Measurements from ENCODE around the gene FAM13A.
A peak's percentile ranks its signal among the peaks of the same experiment; 100 is the strongest.
"Not testable (repeated sequence)": the region's sequence is repeated elsewhere in the genome, so short reads cannot be mapped to it uniquely, and the experiment has no call there.

FAM13A gene

GRCh38 chr4:89056953-89057398 is at the start of gene FAM13A:
Gene FAM13A (minus strand): TSS chr4:89057185. CDS start chr4:89056964, 221 bp downstream.
- no peak for DNase-seq (ENCODE audit: low spot score)

GRCh38 chr4:89105726-89106125 is 48.7 kb upstream of the FAM13A start:
- DNase-seq (ENCODE audit: low spot score) = no peak

- DNase-seq (ENCODE audit: low spot score) = peak; percentile 38
Observed at GRCh38 chr4:89101256-89102161, 44.5 kb upstream of the FAM13A start.

GRCh38 chr4:89100853-89101252 is 43.9 kb upstream of the FAM13A start:
- DNase-seq (ENCODE audit: low spot score) = no peak

- no peak for DNase-seq (ENCODE audit: low spot score)
Observed at GRCh38 chr4:89099471-89099870, 42.5 kb upstream of the FAM13A start.

GRCh38 chr4:89099034-89099433 is 42.0 kb upstream of the FAM13A start:
- no peak for DNase-seq (ENCODE audit: low spot score)

- DNase-seq (ENCODE audit: low spot score) = no peak
Observed at GRCh38 chr4:89078300-89078699, 21.3 kb upstream of the FAM13A start.

GRCh38 chr4:89077761-89078160 is 20.8 kb upstream of the FAM13A start:
- DNase-seq (ENCODE audit: low spot score) = no peak

GRCh38 chr4:89072921-89073320 is 15.9 kb upstream of the FAM13A start:
- DNase-seq (ENCODE audit: low spot score) = no peak

- no peak for DNase-seq (ENCODE audit: low spot score)
Observed at GRCh38 chr4:89071311-89071710, 14.3 kb upstream of the FAM13A start.

GRCh38 chr4:89070041-89070440 is 13.1 kb upstream of the FAM13A start:
- DNase-seq (ENCODE audit: low spot score) = no peak

GRCh38 chr4:89069481-89069880 is 12.5 kb upstream of the FAM13A start:
- DNase-seq (ENCODE audit: low spot score) = peak; percentile 7

GRCh38 chr4:89067417-89067816 is 10.4 kb upstream of the FAM13A start:
- DNase-seq (ENCODE audit: low spot score) = no peak

GRCh38 chr4:89064848-89065247 is 7.9 kb upstream of the FAM13A start:
- no peak for DNase-seq (ENCODE audit: low spot score)

- not testable (repeated sequence) for DNase-seq (ENCODE audit: low spot score)
Observed at GRCh38 chr4:89057844-89058243, 859 bp upstream of the FAM13A start.

GRCh38 chr4:89056292-89056952 is 563 bp downstream of the FAM13A start:
- no peak for DNase-seq (ENCODE audit: low spot score)

- DNase-seq (ENCODE audit: low spot score) = peak; percentile 29
Observed at GRCh38 chr4:89055157-89056080, 1.6 kb downstream of the FAM13A start.

GRCh38 chr4:89054627-89055026 is 2.4 kb downstream of the FAM13A start:
- no peak for DNase-seq (ENCODE audit: low spot score)

- DNase-seq (ENCODE audit: low spot score) = no peak
Observed at GRCh38 chr4:89049853-89050252, 7.1 kb downstream of the FAM13A start.

- no peak for DNase-seq (ENCODE audit: low spot score)
Observed at GRCh38 chr4:89048906-89049601, 7.9 kb downstream of the FAM13A start.

- no peak for DNase-seq (ENCODE audit: low spot score)
Observed at GRCh38 chr4:89044147-89044900, 12.7 kb downstream of the FAM13A start.

All from activated CD4-positive, alpha-beta T cell treated with anti-CD3 and anti-CD28 coated beads, Interleukin-2, Interleukin-4, amounts not matched to agents 100 ng/mL and 50 ng/mL, durations not matched to agents 16 hours and 8 hours (primary cell).